Thyroid gland (tissue), 4 donors: ENCODE data around the gene TXLNA. TPM values are rescaled to one million over a fixed set of nuclear protein-coding genes. Genes with fewer than 3 reads are reported as not detected.

Experiments
- DNase-seq, 2 donors: peaks; one replicate each; pipeline ENCODE4 v3.0.0-alpha.2; 2019
- H3K27ac ChIP-seq, 3 donors: fragments of 200-600 bp; sonication (generic); 1 replicate in 2 of 3; 2 replicates in 1 of 3; pipeline ENCODE4 v1.5.1; 2016 to 2019; ENCODE audit warnings: mild to moderate bottlenecking in 1 of 3, moderate library complexity in 1 of 3
- H3K27me3 ChIP-seq: fragments of 200-600 bp; sonication (generic); one replicate; pipeline ENCODE4 v1.5.1; 2019
- H3K36me3 ChIP-seq, 2 donors: fragments of 200-600 bp; sonication (generic); one replicate each; pipeline ENCODE4 v1.5.1; 2016 to 2019
- H3K4me1 ChIP-seq, 2 donors: fragments of 200-600 bp; sonication (generic); one replicate each; pipeline ENCODE4 v1.5.1; 2017 to 2019
- H3K4me3 ChIP-seq, 3 donors: fragments of 200-600 bp; sonication (generic); replicated peaks in 1 of 3; 1 replicate in 2 of 3; 2 replicates in 1 of 3; pipeline ENCODE4 v1.5.1; 2016; ENCODE audit warnings: mild to moderate bottlenecking in 1 of 3
- H3K9me3 ChIP-seq: fragments of 200-600 bp; sonication (generic); one replicate; pipeline ENCODE4 v1.5.1; 2017
- POLR2A ChIP-seq, 2 donors: fragments of 450-650 bp; IDR thresholded peaks; one replicate each; pipeline ENCODE4 v1.6.1; 2017; ENCODE audit warnings: antibody characterized with exemption in 2 of 2, mild to moderate bottlenecking in 2 of 2, moderate library complexity in 1 of 2
- WGBS, 2 donors: methylation state at CpG; one replicate each; pipeline ENCODE4 v1.1.5; 2017; 5-methylcytosine and 5-hydroxymethylcytosine counted together
- intact Hi-C: fragments of 100-400 bp; cut with DNase I; formaldehyde crosslinking; loops from one replicate; pipeline ENCODE4 v1.15.1; 2023
- total RNA-seq, 4 donors: library from RNA; depleted of rRNA; stranded (reverse); fragments of >200 nt; gene quantifications; one replicate each; pipeline ENCODE4 v1.2.3, GENCODE V29; 2016
- TF ChIP-seq, protein P1 (sequence below), 6 experiments: fragments of 200-600 bp in 3 of 6; fragments of 450-650 bp in 3 of 6; sonication (generic) in 3 of 6; IDR thresholded peaks; one replicate each; pipeline ENCODE4 v1.5.1; 2016 to 2019; ENCODE audit warnings: antibody characterized with exemption in 6 of 6, mild to moderate bottlenecking in 2 of 6, inconsistent platforms in 1 of 6, moderate library complexity in 1 of 6

The TXLNA gene
- total RNA-seq, 4 donors from 2014 or later = 47.7 to 69.4 (median 60.6) TPM

DNA sequence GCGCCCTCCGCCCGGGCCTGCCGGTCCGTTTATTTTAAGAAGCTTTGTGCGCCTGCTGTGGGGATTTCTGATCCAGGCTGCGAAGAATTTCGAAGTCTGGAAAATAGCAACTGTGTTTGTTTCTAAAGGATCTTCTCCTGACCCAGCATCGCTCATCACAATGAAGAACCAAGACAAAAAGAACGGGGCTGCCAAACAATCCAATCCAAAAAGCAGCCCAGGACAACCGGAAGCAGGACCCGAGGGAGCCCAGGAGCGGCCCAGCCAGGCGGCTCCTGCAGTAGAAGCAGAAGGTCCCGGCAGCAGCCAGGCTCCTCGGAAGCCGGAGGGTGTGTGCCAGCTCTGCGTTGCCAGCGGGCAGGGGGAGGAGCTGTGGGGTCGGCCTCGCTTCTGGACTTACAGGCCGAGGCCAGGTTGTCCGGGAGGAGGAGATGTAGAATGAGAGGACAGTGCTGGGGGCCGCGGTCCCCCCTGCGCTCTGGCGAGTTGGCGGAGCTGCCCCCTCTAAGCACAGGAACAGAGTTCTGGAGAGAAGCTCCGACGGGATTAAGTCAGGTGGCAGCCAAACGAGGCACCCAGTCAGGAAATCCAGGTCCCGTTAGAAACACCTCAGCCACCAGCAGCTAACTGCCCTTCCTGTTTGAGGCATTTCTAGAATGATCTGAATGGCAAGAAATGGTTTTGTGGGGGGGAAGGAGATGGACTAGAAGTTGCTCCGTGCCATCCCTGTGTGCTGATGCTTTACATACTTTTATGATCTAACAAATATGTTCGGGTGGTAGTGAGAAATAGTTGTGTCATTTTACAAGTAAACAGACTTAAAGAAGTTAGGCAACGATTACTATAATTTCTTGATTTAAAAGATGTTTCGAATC, 948 bp downstream of the TXLNA start:
- TF ChIP-seq, protein P1, sequence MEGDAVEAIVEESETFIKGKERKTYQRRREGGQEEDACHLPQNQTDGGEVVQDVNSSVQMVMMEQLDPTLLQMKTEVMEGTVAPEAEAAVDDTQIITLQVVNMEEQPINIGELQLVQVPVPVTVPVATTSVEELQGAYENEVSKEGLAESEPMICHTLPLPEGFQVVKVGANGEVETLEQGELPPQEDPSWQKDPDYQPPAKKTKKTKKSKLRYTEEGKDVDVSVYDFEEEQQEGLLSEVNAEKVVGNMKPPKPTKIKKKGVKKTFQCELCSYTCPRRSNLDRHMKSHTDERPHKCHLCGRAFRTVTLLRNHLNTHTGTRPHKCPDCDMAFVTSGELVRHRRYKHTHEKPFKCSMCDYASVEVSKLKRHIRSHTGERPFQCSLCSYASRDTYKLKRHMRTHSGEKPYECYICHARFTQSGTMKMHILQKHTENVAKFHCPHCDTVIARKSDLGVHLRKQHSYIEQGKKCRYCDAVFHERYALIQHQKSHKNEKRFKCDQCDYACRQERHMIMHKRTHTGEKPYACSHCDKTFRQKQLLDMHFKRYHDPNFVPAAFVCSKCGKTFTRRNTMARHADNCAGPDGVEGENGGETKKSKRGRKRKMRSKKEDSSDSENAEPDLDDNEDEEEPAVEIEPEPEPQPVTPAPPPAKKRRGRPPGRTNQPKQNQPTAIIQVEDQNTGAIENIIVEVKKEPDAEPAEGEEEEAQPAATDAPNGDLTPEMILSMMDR (IDR thresholded peaks at IDR 0.05) = no peak
- TF ChIP-seq POLR2A (IDR thresholded peaks at IDR 0.05) = no peak
- intact Hi-C loops = no loop called here
- Histone ChIP-seq H3K9me3 (no peaks in the 10 kb centered on the region), H3K36me3 (peaks cover 11 to 15% of the 10 kb centered on the region in 2 donors), H3K27ac (peak overlapping the region; percentile 17 to 94 (median 87)), H3K27me3 (no peaks in the 10 kb centered on the region), H3K4me3 (peak overlapping the region; percentile 2 to 49 (median 21)), H3K4me1 (peaks cover 18 to 42% of the 10 kb centered on the region in 2 donors)
- 8 to 12% methylated on average over 24 to 36 of the region's 36 CpGs for WGBS, 2 donors
- peak; percentile 60 to 69 for DNase-seq

DNA sequence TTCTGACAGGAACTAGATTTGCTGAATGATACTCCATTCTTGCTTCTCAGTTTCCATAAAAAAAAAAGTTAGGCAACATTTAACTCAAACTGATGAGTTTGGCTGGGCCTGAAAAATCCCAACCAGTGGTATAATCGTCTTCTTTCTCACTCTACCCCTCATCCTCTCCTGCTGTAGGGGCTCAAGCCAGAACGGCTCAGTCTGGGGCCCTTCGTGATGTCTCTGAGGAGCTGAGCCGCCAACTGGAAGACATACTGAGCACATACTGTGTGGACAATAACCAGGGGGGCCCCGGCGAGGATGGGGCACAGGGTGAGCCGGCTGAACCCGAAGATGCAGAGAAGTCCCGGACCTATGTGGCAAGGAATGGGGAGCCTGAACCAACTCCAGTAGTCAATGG, 1.6 kb downstream of the TXLNA start:
- H3K9me3 ChIP-seq = no peaks in the 10 kb centered on the region
- 85% methylated on average over 9 of the region's 9 CpGs for WGBS, 2 donors
- intact Hi-C loops = no loop called here
- peaks cover 11 to 15% of the 10 kb centered on the region in 2 donors for H3K36me3 ChIP-seq
- peaks cover 18 to 42% of the 10 kb centered on the region in 2 donors for H3K4me1 ChIP-seq
- no peaks in the 10 kb centered on the region for H3K27me3 ChIP-seq
- no peak for DNase-seq
- peak overlapping the region in 1 of 3 donors; percentile 5 for H3K27ac ChIP-seq
- TF ChIP-seq, protein P1 (IDR thresholded peaks at IDR 0.05) = no peak
- TF ChIP-seq POLR2A (IDR thresholded peaks at IDR 0.05) = no peak
- peak overlapping the region in 1 of 3 donors; percentile 2 for H3K4me3 ChIP-seq

DNA sequence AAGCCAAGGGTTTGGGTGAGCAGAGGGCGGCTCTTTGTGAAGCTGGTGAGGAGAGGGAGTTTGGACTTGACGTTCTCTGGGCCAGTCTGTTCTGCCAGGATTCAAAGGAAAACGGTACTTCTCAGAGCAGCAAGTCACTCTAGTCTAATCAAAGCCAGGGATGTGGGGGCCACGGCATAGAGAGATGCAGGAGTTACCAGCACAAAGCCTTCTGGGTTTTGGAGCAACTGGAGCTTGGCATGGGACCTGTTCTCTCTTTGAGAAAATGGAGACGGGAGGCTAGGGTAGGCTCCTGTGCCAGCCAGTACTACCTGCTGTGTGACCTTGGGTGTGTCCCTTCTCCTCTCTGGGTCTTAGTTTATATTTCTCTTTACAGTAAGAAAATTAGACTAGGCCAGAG, 2.1 kb downstream of the TXLNA start:
- Histone ChIP-seq H3K9me3 (no peaks in the 10 kb centered on the region), H3K27ac (peak overlapping the region in 1 of 3 donors; percentile 5), H3K27me3 (no peaks in the 10 kb centered on the region), H3K4me1 (peaks cover 18 to 42% of the 10 kb centered on the region in 2 donors), H3K36me3 (peaks cover 11 to 15% of the 10 kb centered on the region in 2 donors), H3K4me3 (no peak overlapping the region)
- no peak for DNase-seq
- TF ChIP-seq POLR2A (IDR thresholded peaks at IDR 0.05) = no peak
- 69 to 90% methylated on average over 5 of the region's 5 CpGs for WGBS, 2 donors
- intact Hi-C loops = no loop called here

DNA sequence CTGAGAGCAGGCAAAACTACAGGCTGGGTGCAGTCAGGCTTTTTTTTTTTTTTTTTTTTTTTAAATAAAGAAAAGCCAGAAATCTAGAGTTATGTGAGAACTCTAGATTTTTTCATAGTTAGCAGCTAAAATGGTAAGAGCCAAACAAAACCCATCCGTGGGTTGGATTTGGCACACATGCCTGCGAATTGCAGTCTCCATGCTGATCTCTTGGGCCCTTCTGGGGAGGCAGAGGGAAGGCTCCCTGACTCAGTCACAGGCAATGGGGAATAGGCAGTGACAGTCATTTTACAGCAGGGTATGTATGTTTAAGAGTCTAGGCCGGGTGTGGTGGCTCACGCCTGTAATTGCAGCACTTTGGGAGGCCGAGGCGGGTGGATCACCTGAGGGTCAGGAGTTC, 2.6 kb downstream of the TXLNA start:
- no peak for DNase-seq
- no peaks in the 10 kb centered on the region for H3K9me3 ChIP-seq
- TF ChIP-seq POLR2A (IDR thresholded peaks at IDR 0.05) = no peak
- peaks cover 11 to 15% of the 10 kb centered on the region in 2 donors for H3K36me3 ChIP-seq
- H3K27me3 ChIP-seq = no peaks in the 10 kb centered on the region
- H3K27ac ChIP-seq = no peak overlapping the region
- intact Hi-C loops = no loop called here
- peaks cover 18 to 42% of the 10 kb centered on the region in 2 donors for H3K4me1 ChIP-seq
- 90 to 92% methylated on average over 6 of the region's 6 CpGs for WGBS, 2 donors
- H3K4me3 ChIP-seq = no peak overlapping the region

DNA sequence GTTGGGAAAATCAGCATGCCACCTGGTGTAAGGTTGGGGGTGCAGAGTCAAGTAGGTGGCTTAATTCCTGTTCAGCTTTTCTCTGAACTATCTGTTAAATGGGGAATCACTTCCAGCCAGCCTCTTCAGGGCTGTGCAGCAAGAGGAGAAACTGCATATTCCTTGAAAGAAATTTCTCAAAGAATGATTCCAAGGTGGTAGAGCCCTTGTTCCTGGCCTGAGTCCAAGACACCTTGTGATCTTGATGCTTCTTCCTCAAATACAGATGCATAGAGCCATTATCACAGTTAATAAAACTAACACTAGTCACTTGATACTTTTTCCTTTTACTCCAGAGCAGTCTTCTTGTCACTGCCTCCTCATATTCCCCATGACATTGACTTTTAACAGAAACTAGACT, 5.2 kb downstream of the TXLNA start:
- Histone ChIP-seq H3K27me3 (no peaks in the 10 kb centered on the region), H3K9me3 (no peaks in the 10 kb centered on the region), H3K36me3 (peaks cover 36 to 39% of the 10 kb centered on the region in 2 donors), H3K27ac (no peak overlapping the region), H3K4me3 (no peak overlapping the region), H3K4me1 (peaks cover 12 to 34% of the 10 kb centered on the region in 2 donors)
- no peak for DNase-seq
- intact Hi-C loops = no loop called here
- no peak for TF ChIP-seq POLR2A (IDR thresholded peaks at IDR 0.05)
- TF ChIP-seq, protein P1 (IDR thresholded peaks at IDR 0.05) = no peak

DNA sequence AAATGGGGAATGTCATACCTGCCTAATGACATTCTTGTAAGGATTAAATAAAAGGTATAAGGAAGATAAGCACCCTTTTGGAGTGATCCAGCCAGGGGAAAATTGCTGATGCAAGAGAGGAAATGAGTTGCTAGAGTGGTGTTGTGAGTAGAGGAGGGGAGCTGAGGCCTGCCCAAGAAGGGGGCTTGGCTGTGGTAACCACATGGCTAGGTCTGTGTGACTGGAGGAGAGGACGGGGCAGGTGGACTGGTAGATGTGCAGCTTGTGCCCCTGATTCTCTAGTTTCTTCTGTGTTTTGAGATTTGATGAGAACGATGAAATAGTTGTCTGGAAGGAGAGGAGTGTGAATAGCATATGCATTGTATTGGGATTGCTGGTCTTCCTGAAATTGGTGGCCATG, 6.6 kb downstream of the TXLNA start:
- peaks cover 50 to 51% of the 10 kb centered on the region in 2 donors for H3K36me3 ChIP-seq
- peaks cover under 1 to 31% of the 10 kb centered on the region in 2 donors for H3K4me1 ChIP-seq

More for the DNA sequence above, 6.6 kb downstream of the TXLNA start:
- 91 to 97% methylated on average over 2 of the region's 2 CpGs for WGBS, 2 donors
- Histone ChIP-seq H3K4me3 (no peak overlapping the region), H3K9me3 (no peaks in the 10 kb centered on the region), H3K27ac (no peak overlapping the region), H3K27me3 (no peaks in the 10 kb centered on the region)
- no peak for DNase-seq
- TF ChIP-seq, protein P1 (IDR thresholded peaks at IDR 0.05) = no peak
- no peak for TF ChIP-seq POLR2A (IDR thresholded peaks at IDR 0.05)
- intact Hi-C loops = no loop called here
